GM18951 (cell line): ENCODE measurements around the gene ACTR10.

ENCODE experiments used
- POLR2A ChIP-seq: IDR thresholded peaks from 4 replicates; pipeline ENCODE4 v1.6.1; 2011; ENCODE audit warnings: mild to moderate bottlenecking; ENCODE audit not compliant: insufficient read length, insufficient read depth; ENCODE audit errors: extremely low read depth
- in situ Hi-C: fragments of 300-500 bp; cut with MboI; formaldehyde crosslinking; loops from one replicate; pipeline ENCODE4 v1.12.0; 2022; ENCODE audit warnings: low sequenced_read_pairs, mixed read lengths, inconsistent platforms; ENCODE audit not compliant: unreplicated experiment

Gene ACTR10

GRCh38 chr14:58280954-58281787, 81.2 kb downstream of the ACTR10 start:
- no peak for TF ChIP-seq POLR2A
- in situ Hi-C loops: no loop called here

GRCh38 chr14:58281969-58282368, 82.0 kb downstream of the ACTR10 start:
- TF ChIP-seq POLR2A: no peak
- in situ Hi-C loops: no loop called here

GRCh38 chr14:58282925-58283593, 83.1 kb downstream of the ACTR10 start:
- TF ChIP-seq POLR2A: no peak
- in situ Hi-C loops: no loop called here

GRCh38 chr14:58283730-58284129, 83.8 kb downstream of the ACTR10 start:
- TF ChIP-seq POLR2A: no peak
- in situ Hi-C loops: no loop called here

- in situ Hi-C loops: no loop called here
- no peak for TF ChIP-seq POLR2A
Observed at GRCh38 chr14:58285132-58285531, 85.2 kb downstream of the ACTR10 start.
